HG03159 (cell line): ENCODE measurements around the gene RPS6KB2.
"Not testable (repeated sequence)": the region's sequence is repeated elsewhere in the genome, so short reads cannot be mapped to it uniquely, and the experiment has no call there.

Experiments used
- ATAC-seq: cut with Tn5 transposase; IDR thresholded peaks from one replicate; pipeline ENCODE4 v1.9.1; 2021; ENCODE audit warnings: mild to moderate bottlenecking, moderate library complexity; ENCODE audit not compliant: unreplicated experiment

RPS6KB2 gene

GRCh38 chr11:67465189-67465510, 36.9 kb downstream of the RPS6KB2 start:
- ATAC-seq = no peak

- ATAC-seq = not testable (repeated sequence)
These were observed 37.2 kb downstream of the RPS6KB2 start for GRCh38 chr11:67465530-67465929.

DNA sequence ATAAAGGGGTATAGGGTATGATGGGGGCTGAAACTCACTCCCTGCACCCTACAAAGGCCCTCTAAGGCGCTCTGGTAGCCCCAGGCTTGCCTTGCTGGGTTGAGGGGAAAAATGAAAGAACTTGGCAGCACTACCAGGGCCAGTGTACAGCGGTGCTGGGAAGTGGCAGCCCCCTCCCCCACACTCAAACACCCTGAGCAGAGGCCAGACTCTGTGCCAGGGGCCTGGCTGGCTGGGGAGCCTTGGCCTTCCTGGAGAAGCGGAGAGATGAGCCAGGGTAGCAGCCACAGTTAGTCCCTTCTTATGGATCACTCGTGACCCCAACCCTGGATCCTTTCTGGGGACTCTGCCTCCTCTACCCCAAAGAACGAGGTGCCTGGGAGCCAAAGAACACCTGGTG, 38.1 kb downstream of the RPS6KB2 start:
- no peak for ATAC-seq

GRCh38 chr11:67466962-67467771, 38.9 kb downstream of the RPS6KB2 start:
- no peak for ATAC-seq

GRCh38 chr11:67468056-67468455, 39.8 kb downstream of the RPS6KB2 start:
- no peak for ATAC-seq

DNA sequence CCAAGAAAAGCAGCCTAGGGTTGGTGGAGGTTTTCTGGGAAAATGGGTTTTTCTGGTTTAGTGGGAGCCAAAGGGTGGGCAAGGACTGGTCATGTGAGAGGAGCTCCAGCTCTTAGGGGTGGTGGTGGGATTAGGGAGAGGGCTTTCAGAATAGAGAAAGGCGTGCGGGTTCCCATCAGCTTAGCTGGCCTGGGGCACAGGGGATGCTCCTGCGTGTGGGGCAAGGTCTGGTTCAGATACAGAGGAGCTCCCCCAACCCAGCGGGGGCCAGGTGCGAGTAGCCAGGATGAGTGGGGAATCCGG, 40.1 kb downstream of the RPS6KB2 start:
- ATAC-seq = no peak

DNA sequence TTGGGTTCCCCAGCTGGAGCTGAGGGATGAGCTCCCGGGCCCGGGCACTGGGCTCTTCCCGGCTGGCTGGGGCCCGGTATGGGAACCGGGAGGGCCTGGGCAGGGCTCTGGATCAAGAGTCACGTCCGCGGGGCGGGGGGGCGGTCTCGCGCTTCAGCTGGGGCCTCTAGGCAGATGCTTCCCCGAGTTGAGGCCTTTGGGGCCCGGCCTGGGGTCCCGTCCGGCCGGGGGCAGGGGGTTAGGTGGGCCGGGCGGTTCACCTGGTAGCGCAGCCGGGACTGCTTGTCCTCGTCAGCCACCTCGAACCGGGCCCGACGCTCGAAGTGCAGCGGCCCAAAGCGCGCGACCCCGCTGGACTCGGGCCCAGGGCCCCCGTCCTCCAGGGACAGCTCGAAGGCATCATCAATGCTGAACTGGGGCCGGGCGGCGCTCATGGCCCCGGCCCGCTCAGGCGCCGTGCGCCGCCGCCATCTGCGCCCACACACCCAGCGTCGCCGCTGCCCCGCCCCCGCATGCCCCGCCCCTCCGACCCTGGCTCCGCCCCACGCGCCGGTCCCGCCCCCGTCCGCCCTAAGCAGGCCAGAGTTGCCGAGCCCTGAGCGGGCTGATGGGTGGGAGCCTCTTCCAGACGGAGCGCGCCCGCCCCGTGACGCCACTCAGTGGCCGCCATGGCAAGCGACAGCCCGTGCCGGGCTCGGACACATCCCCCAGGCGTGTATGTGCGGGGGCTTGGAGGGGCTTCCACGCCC, 40.6 kb downstream of the RPS6KB2 start, which contains the start of gene TMEM134:
Gene TMEM134, minus strand, starts transcription at position 493 of the 749 bp plus-strand sequence. Its CDS starts 59 bp downstream, at position 434.
- ATAC-seq = peak; percentile 57

- no peak for ATAC-seq
These were observed 41.2 kb downstream of the RPS6KB2 start for GRCh38 chr11:67469508-67469811.

- no peak for ATAC-seq
These were observed 42.2 kb downstream of the RPS6KB2 start for GRCh38 chr11:67470337-67471002.

DNA sequence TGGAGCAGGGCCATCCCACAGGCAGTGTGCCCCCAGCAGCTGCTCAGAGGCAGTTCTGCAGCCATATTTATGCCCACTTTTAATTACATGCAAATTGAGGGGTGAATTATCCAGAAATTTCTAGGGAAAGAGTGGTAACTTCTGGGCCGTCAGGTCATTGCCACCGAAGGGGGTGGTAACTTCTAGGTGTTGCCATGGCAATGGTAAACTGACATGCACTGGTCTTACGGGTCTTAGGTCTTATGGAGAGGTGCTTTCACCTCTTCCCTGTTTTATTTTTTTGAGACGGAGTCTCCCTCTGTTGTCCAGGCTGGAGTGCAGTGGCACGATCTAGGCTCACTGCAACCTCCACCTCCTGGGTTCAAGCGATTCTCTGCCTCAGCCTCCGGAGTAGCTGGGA, 44.6 kb downstream of the RPS6KB2 start:
- ATAC-seq = no peak

- not testable (repeated sequence) for ATAC-seq
These were observed 48.4 kb downstream of the RPS6KB2 start for GRCh38 chr11:67476692-67477091.

GRCh38 chr11:67477344-67478050, 49.2 kb downstream of the RPS6KB2 start:
- not testable (repeated sequence) for ATAC-seq

GRCh38 chr11:67482275-67482826, 54.1 kb downstream of the RPS6KB2 start:
- ATAC-seq = peak; percentile 1

GRCh38 chr11:67482827-67483798, 54.8 kb downstream of the RPS6KB2 start, which contains the start of gene AIP:
Gene AIP, plus strand, starts transcription at chr11:67483026. Its CDS starts 133 bp downstream, at chr11:67483159.
- peak; percentile 72 for ATAC-seq

GRCh38 chr11:67483831-67484665, 55.8 kb downstream of the RPS6KB2 start:
- ATAC-seq = no peak

DNA sequence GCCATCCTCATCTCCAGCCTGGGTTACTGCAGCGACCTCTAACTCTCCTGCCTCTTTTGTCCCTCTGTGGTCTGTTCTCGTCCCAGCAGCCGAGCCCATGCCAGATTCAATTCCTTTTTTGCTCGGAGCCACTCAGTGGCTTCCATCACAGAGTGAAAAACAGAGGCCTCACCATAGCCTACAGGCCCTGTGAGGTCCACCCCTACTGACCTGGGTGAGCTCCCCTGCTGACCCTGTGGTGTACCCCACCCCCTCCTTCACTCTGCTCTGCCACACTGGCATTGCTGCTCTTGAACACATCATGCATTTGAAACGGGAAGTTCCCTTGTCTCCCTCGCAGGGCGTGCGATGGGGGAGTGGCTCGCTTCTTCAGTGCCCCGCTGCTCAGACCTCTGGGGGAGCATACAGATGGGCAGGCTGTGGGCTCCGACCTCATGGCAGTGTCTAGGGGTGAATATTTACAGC, 56.6 kb downstream of the RPS6KB2 start:
- no peak for ATAC-seq
